BE2C (cell line): ENCODE measurements around the gene CCDC93.

Experiments used
- DNase-seq: peaks from one replicate; pipeline ENCODE4 v3.0.0-alpha.2; 2020
- H3K27me3 ChIP-seq: fragments of 250-450 bp; sonication (Bioruptor Pico); 2 replicates; pipeline ENCODE4 v1.5.1; 2020; ENCODE audit warnings: mild to moderate bottlenecking
- H3K36me3 ChIP-seq: fragments of 250-450 bp; sonication (Bioruptor Pico); 2 replicates; pipeline ENCODE4 v1.5.1; 2020; ENCODE audit warnings: mild to moderate bottlenecking
- H3K4me1 ChIP-seq: fragments of 250-450 bp; sonication (Bioruptor Pico); 2 replicates; pipeline ENCODE4 v1.5.1; 2020
- H3K4me3 ChIP-seq: 2 replicates; pipeline ENCODE4 v1.5.1; 2011; ENCODE audit warnings: low read depth, low read length
- H3K9me3 ChIP-seq: fragments of 250-450 bp; sonication (Bioruptor Pico); 2 replicates; pipeline ENCODE4 v1.5.1; 2020
- CTCF ChIP-seq: IDR thresholded peaks from 2 replicates; pipeline ENCODE4 v1.5.1; 2012; ENCODE audit warnings: mild to moderate bottlenecking, low read depth, low read length

CCDC93 gene

GRCh38 chr2:117952228-117952627 lies 61.6 kb downstream of the CCDC93 start:
- Histone ChIP-seq H3K4me3 (no peak overlapping the region), H3K27me3 (no peaks in the 10 kb centered on the region), H3K4me1 (no peaks in the 10 kb centered on the region), H3K9me3 (no peaks in the 10 kb centered on the region), H3K36me3 (no peaks in the 10 kb centered on the region)
- no peak for TF ChIP-seq CTCF
- DNase-seq = no peak

- no peak for TF ChIP-seq CTCF
- Histone ChIP-seq H3K9me3 (no peaks in the 10 kb centered on the region), H3K4me3 (no peak overlapping the region), H3K36me3 (no peaks in the 10 kb centered on the region), H3K4me1 (no peaks in the 10 kb centered on the region), H3K27me3 (no peaks in the 10 kb centered on the region)
- no peak for DNase-seq
Measured at GRCh38 chr2:117949806-117950205, 64.1 kb downstream of the CCDC93 start.

- Histone ChIP-seq H3K36me3 (no peaks in the 10 kb centered on the region), H3K27me3 (no peaks in the 10 kb centered on the region), H3K4me3 (no peak overlapping the region), H3K4me1 (no peaks in the 10 kb centered on the region), H3K9me3 (no peaks in the 10 kb centered on the region)
- DNase-seq = no peak
- no peak for TF ChIP-seq CTCF
Measured at GRCh38 chr2:117948615-117949014, 65.3 kb downstream of the CCDC93 start.

GRCh38 chr2:117945296-117945695 lies 68.6 kb downstream of the CCDC93 start:
- no peak for TF ChIP-seq CTCF
- DNase-seq = no peak
- H3K27me3 ChIP-seq = no peaks in the 10 kb centered on the region
- H3K4me1 ChIP-seq = no peaks in the 10 kb centered on the region
- no peak overlapping the region for H3K4me3 ChIP-seq
- no peaks in the 10 kb centered on the region for H3K9me3 ChIP-seq
- H3K36me3 ChIP-seq = no peaks in the 10 kb centered on the region

GRCh38 chr2:117944816-117945215 lies 69.1 kb downstream of the CCDC93 start:
- no peaks in the 10 kb centered on the region for H3K36me3 ChIP-seq
- no peaks in the 10 kb centered on the region for H3K27me3 ChIP-seq
- no peak overlapping the region for H3K4me3 ChIP-seq
- DNase-seq = no peak
- H3K9me3 ChIP-seq = no peaks in the 10 kb centered on the region
- H3K4me1 ChIP-seq = no peaks in the 10 kb centered on the region
- no peak for TF ChIP-seq CTCF

- Histone ChIP-seq H3K4me1 (no peaks in the 10 kb centered on the region), H3K9me3 (no peaks in the 10 kb centered on the region), H3K27me3 (no peaks in the 10 kb centered on the region), H3K36me3 (no peaks in the 10 kb centered on the region), H3K4me3 (no peak overlapping the region)
- DNase-seq = no peak
- TF ChIP-seq CTCF = no peak
Measured at GRCh38 chr2:117943013-117943672, 70.7 kb downstream of the CCDC93 start.
